ENCODE measurements around the gene DLGAP1. TPM values are rescaled to one million over a fixed set of nuclear protein-coding genes. Genes with fewer than 3 reads are reported as not detected.

The DLGAP1 gene
- total and polyA plus RNA-seq, 2 of the 8 experiments (the other 6 are each of a cell fraction or from before 2014, with no cell fraction given), result 11.8 to 16.9 TPM

- FAIRE-seq, result no peak
- H3K4me3 ChIP-seq (ENCODE audit: extremely low read depth in 1 of 4, insufficient read depth in 2 of 4, low read depth in 3 of 4, low read length in 4 of 4), result no peak overlapping the region
- no peak for DNase-seq (ENCODE audit: low read depth in 1 of 2, low spot score in 2 of 2)
- no peak overlapping the region for H2BK12ac ChIP-seq (ENCODE audit: low read depth, low read length)
- POLR2A ChIA-PET (ENCODE audit: partially characterized antibody), result no interaction called here
- no peaks in the 10 kb centered on the region for H3K79me2 ChIP-seq (ENCODE audit: control insufficient read depth in 1 of 2, insufficient read depth in 2 of 2, low read length in 2 of 2)
- no peak overlapping the region for H3K27ac ChIP-seq (ENCODE audit: low read depth, low read length)
- no peak overlapping the region for H4K8ac ChIP-seq (ENCODE audit: extremely low read depth, insufficient read depth, low read length)
- peaks cover 3 to 12% (median 8%) of the 10 kb centered on the region in 4 experiments; a peak in 5 of 7 replicates for H3K4me1 ChIP-seq (replicated peaks in 1 of 4; ENCODE audit: control insufficient read depth in 3 of 4, insufficient read depth in 4 of 4, low read length in 3 of 4)
- no peak overlapping the region for H4K5ac ChIP-seq (ENCODE audit: insufficient read length, low read depth, low read length)
- H2BK5ac ChIP-seq (ENCODE audit: low read depth, low read length), result peak overlapping the region; percentile 5; the same call in 1 of the 2 replicates
- no peak overlapping the region for H3K4me2 ChIP-seq (ENCODE audit: insufficient read depth in 1 of 2, low read depth in 2 of 2, low read length in 2 of 2)
- WGBS, 2 experiments (ENCODE audit: extremely low coverage in 1 of 2, insufficient coverage in 1 of 2, insufficient read length in 1 of 2, insufficient replicate concordance in 2 of 2, low coverage in 1 of 2, low lambda C conversion rate in 2 of 2, missing lambda C conversion rate in 1 of 2), result 87% methylated on average over 4 of the region's 4 CpGs; no CpG with 5 or more reads in 1 of the 2 experiments
- H3K56ac ChIP-seq (replicated peaks; ENCODE audit: insufficient read length, low read depth, low read length), result no peak overlapping the region
- no peaks in the 10 kb centered on the region for H3K36me3 ChIP-seq (ENCODE audit: control insufficient read depth in 2 of 4, insufficient read depth in 4 of 4, low read length in 3 of 4)
- H3K14ac ChIP-seq (ENCODE audit: insufficient read length), result no peak overlapping the region
- H3K18ac ChIP-seq (ENCODE audit: extremely low read depth, low read length), result no peak overlapping the region
- H4K20me1 ChIP-seq (replicated peaks in 1 of 2; ENCODE audit: control insufficient read depth in 1 of 2, insufficient read depth in 2 of 2, low read length in 2 of 2), result peaks cover 0 to 1% of the 10 kb centered on the region in 2 experiments
- no peak for TF ChIP-seq RXRA (IDR thresholded peaks at IDR 0.05; ENCODE audit: insufficient read depth, low read depth, low read length)
- TF ChIP-seq RAD21 (IDR thresholded peaks at IDR 0.05 in 1 of 2, conservative IDR thresholded peaks at IDR 0.05 in 1 of 2; ENCODE audit: low read depth in 2 of 2, low read length in 2 of 2), result no peak
- TF ChIP-seq ASH2L (IDR thresholded peaks at IDR 0.05; ENCODE audit: low read length), result no peak
- TF ChIP-seq NANOG (IDR thresholded peaks at IDR 0.05; ENCODE audit: insufficient read depth, low read depth, low read length, poor library complexity, severe bottlenecking), result no peak
- TF ChIP-seq FOSL1 (IDR thresholded peaks at IDR 0.05; ENCODE audit: insufficient read depth, low read depth, low read length), result no peak
- no peak for TF ChIP-seq NRF1 (IDR thresholded peaks at IDR 0.05; ENCODE audit: low read depth, low read length)
- TF ChIP-seq TEAD4 (IDR thresholded peaks at IDR 0.05; ENCODE audit: low read depth, low read length), result no peak
- TF ChIP-seq POLR2A (IDR thresholded peaks at IDR 0.05; ENCODE audit: control extremely low read depth in 1 of 2, low read depth in 2 of 2, low read length in 2 of 2), result no peak
- TF ChIP-seq JUN (IDR thresholded peaks at IDR 0.05; ENCODE audit: low read depth, low read length), result no peak
- no peak for TF ChIP-seq BCL11A (IDR thresholded peaks at IDR 0.05; ENCODE audit: low read depth in 2 of 2, low read length in 2 of 2)
- TF ChIP-seq RBBP5 (IDR thresholded peaks at IDR 0.05; ENCODE audit: borderline replicate concordance, low read depth, low read length), result no peak
- TF ChIP-seq SAP30 (IDR thresholded peaks at IDR 0.05; ENCODE audit: insufficient read depth, insufficient replicate concordance, low read length), result no peak
- no peak for TF ChIP-seq PHF8 (conservative IDR thresholded peaks at IDR 0.05; ENCODE audit: low read depth, low read length)
- no peak for TF ChIP-seq JUND (IDR thresholded peaks at IDR 0.05; ENCODE audit: low read length)
- no peaks in the 10 kb centered on the region for H3K9me3 ChIP-seq (ENCODE audit: insufficient read depth in 2 of 2, low read depth in 1 of 2, low read length in 1 of 2)
- no peak overlapping the region for H2AK5ac ChIP-seq (ENCODE audit: low read depth, low read length)
- no peak overlapping the region for H2AFZ ChIP-seq (ENCODE audit: low read length)
- no peak overlapping the region for H3K9ac ChIP-seq (replicated peaks in 1 of 4; ENCODE audit: extremely low read depth in 1 of 4, low read depth in 3 of 4, low read length in 3 of 4)
- CTCF ChIA-PET (ENCODE audit: partially characterized antibody), result interaction anchor here (1.5 kb wide), 1 partner anchor 13 kb away, joined by 6 read pairs; no protein-coding TSS in a partner anchor
- H2BK20ac ChIP-seq (ENCODE audit: low read length), result no peak overlapping the region
- no peaks in the 10 kb centered on the region for H3K23me2 ChIP-seq (ENCODE audit: low read depth, low read length)
- no peaks in the 10 kb centered on the region for H3K27me3 ChIP-seq (replicated peaks in 1 of 4; ENCODE audit: control insufficient read depth in 3 of 4, extremely low read depth in 1 of 4, insufficient read depth in 3 of 4, low read length in 3 of 4)
- no peak overlapping the region for H3K23ac ChIP-seq (ENCODE audit: insufficient read length)
- no peak overlapping the region for H3K4ac ChIP-seq (replicated peaks; ENCODE audit: insufficient read length, low read depth, low read length)
- H2BK15ac ChIP-seq (ENCODE audit: low read length), result no peak overlapping the region
- no peak overlapping the region for H2BK120ac ChIP-seq (replicated peaks; ENCODE audit: low read depth, low read length)
- H4K91ac ChIP-seq (replicated peaks; ENCODE audit: insufficient read length, low read length), result no peak overlapping the region
- peaks cover 6% of the 10 kb centered on the region; the same call in 1 of the 2 replicates for H3K79me1 ChIP-seq (ENCODE audit: low read depth, low read length)
Measured at GRCh38 chr18:4283746-4284291, 171.3 kb downstream of the DLGAP1 start.
